Kidney (tissue), 14 donors: ENCODE measurements around the gene MAP3K13. TPM values are rescaled to one million over a fixed set of nuclear protein-coding genes. Genes with fewer than 3 reads are reported as not detected.

ENCODE experiments used
- DNase-seq, 5 donors: peaks; one replicate each; pipeline ENCODE4 v3.0.0-alpha.2; 2013 to 2020
- FAIRE-seq: peaks from 2 replicates; lab custom pipeline; 2012; peaks lifted over from hg19 to GRCh38; lab: Jason Lieb, UNC
- H3K27ac ChIP-seq, 2 donors: one replicate each; pipeline ENCODE4 v1.7.0; 2013; ENCODE audit warnings: low read depth in 2 of 2, low read length in 2 of 2, inconsistent platforms in 1 of 2
- H3K27me3 ChIP-seq: one replicate; pipeline ENCODE4 v1.7.1; 2013; ENCODE audit warnings: low read length, inconsistent platforms; ENCODE audit not compliant: control insufficient read depth, insufficient read depth
- H3K36me3 ChIP-seq, 3 donors: one replicate each; pipeline versions ENCODE4 v1.7.0 to v1.7.1; 2013; ENCODE audit warnings: low read length in 3 of 3, control low read depth in 1 of 3, inconsistent platforms in 1 of 3; ENCODE audit not compliant: insufficient read depth in 3 of 3, control insufficient read depth in 2 of 3
- H3K4me1 ChIP-seq, 3 donors: one replicate each; pipeline versions ENCODE4 v1.7.0 to v1.7.1; 2013; ENCODE audit warnings: low read length in 3 of 3, inconsistent platforms in 1 of 3, low read depth in 1 of 3; ENCODE audit not compliant: control insufficient read depth in 2 of 3, insufficient read depth in 2 of 3
- H3K4me3 ChIP-seq, 3 donors: one replicate each; pipeline versions ENCODE4 v1.7.0 to v1.8.1; 2013; ENCODE audit warnings: low read length in 3 of 3, control low read depth in 1 of 3, inconsistent platforms in 1 of 3
- H3K9ac ChIP-seq, 3 donors: one replicate each; pipeline versions ENCODE4 v1.7.0 to v1.7.1; 2013; ENCODE audit warnings: low read length in 3 of 3, control low read depth in 1 of 3, inconsistent platforms in 1 of 3
- H3K9me3 ChIP-seq, 3 donors: one replicate each; pipeline versions ENCODE4 v1.7.0 to v1.7.1; 2013; ENCODE audit warnings: low read length in 3 of 3, control low read depth in 1 of 3, inconsistent platforms in 1 of 3; ENCODE audit not compliant: control insufficient read depth in 2 of 3, insufficient read depth in 1 of 3
- intact Hi-C: fragments of 100-400 bp; cut with DNase I; formaldehyde crosslinking; loops from one replicate; pipeline ENCODE4 v1.11.1; 2022
- polyA plus RNA-seq: library from polyadenylated mRNA; stranded (reverse); fragments of 350-450 nt; fragmentation: Illumina TruSeq; extraction: RNeasy Lipid Tissue Mini Kit (QIAGEN cat#74804); gene quantifications from one replicate; pipeline ENCODE4 v1.2.3, GENCODE V29; 2014; ENCODE audit warnings: low read depth, low replicate concordance; ENCODE audit not compliant: insufficient read depth
- total RNA-seq: library from RNA; stranded (reverse); fragmentation: NEBNext Ultra II Directional; extraction: Animal tissue kit (Norgen Biotek cat#: 25700); gene quantifications from one replicate; pipeline ENCODE4 v1.2.1, GENCODE V29; 2021
- TF ChIP-seq, protein P1 (sequence below): IDR thresholded peaks from 3 replicates; pipeline ENCODE4 v1.5.1; 2012; ENCODE audit warnings: mild to moderate bottlenecking, moderate library complexity, borderline replicate concordance; ENCODE audit not compliant: insufficient read depth; ENCODE audit errors: extremely low read depth
- donor health status: control.
- donor health status: control.
- donor health status: control.
- donor health status: control.
- donor health status: control.
- donor health status: DM: yes; HTN: yes; CAD: no.
- donor health status: Normal renal cell carcinoma (clear cell type).

MAP3K13 gene
- total and polyA plus RNA-seq, 2 donors from 2014 or later = 33.0 to 44.1 TPM

- no peak overlapping the region for H3K9ac ChIP-seq
- no peaks in the 10 kb centered on the region for H3K36me3 ChIP-seq
- no peak overlapping the region for H3K27ac ChIP-seq
- intact Hi-C loops = no loop called here
- peak in 4 of 5 donors; percentile 12 to 43 (median 14) for DNase-seq
- H3K4me3 ChIP-seq = no peak overlapping the region
- FAIRE-seq = no peak
- no peaks in the 10 kb centered on the region for H3K27me3 ChIP-seq
- H3K4me1 ChIP-seq = peaks cover 0 to 5% (median 0%) of the 10 kb centered on the region in 3 donors
- TF ChIP-seq, protein P1, sequence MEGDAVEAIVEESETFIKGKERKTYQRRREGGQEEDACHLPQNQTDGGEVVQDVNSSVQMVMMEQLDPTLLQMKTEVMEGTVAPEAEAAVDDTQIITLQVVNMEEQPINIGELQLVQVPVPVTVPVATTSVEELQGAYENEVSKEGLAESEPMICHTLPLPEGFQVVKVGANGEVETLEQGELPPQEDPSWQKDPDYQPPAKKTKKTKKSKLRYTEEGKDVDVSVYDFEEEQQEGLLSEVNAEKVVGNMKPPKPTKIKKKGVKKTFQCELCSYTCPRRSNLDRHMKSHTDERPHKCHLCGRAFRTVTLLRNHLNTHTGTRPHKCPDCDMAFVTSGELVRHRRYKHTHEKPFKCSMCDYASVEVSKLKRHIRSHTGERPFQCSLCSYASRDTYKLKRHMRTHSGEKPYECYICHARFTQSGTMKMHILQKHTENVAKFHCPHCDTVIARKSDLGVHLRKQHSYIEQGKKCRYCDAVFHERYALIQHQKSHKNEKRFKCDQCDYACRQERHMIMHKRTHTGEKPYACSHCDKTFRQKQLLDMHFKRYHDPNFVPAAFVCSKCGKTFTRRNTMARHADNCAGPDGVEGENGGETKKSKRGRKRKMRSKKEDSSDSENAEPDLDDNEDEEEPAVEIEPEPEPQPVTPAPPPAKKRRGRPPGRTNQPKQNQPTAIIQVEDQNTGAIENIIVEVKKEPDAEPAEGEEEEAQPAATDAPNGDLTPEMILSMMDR = no peak
- no peaks in the 10 kb centered on the region for H3K9me3 ChIP-seq
These were observed 145.5 kb downstream of the MAP3K13 start for GRCh38 chr3:185508335-185508991.

DNA sequence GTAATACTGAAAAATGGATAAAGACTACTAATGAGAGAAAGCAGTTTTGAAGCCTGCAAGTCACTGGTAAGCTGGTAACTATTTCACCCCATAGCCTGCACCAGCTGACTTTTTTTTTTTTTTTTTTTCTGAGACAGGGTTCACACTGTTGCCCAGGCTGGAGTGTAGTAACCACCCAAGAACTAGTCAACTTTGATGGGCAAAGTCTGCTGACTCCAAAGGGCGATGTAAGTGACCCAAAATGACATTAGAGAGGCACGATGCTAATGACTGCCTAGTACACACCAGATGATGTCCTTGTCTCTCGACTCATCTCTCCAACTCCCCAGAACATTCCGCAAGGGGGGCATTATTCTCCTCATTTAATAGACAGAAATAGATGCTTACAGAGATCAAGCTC, 148.8 kb downstream of the MAP3K13 start:
- Histone ChIP-seq H3K27ac (no peak overlapping the region), H3K36me3 (peaks cover 0 to 3% (median 0%) of the 10 kb centered on the region in 3 donors), H3K4me3 (no peak overlapping the region), H3K27me3 (no peaks in the 10 kb centered on the region), H3K4me1 (no peaks in the 10 kb centered on the region), H3K9me3 (no peaks in the 10 kb centered on the region), H3K9ac (no peak overlapping the region)
- TF ChIP-seq, protein P1 = no peak
- FAIRE-seq = no peak
- intact Hi-C loops = no loop called here
- DNase-seq = peak in 2 of 5 donors; percentile 3 to 18

GRCh38 chr3:185517387-185518130, 154.6 kb downstream of the MAP3K13 start:
- Histone ChIP-seq H3K4me3 (no peak overlapping the region), H3K9ac (no peak overlapping the region), H3K27ac (no peak overlapping the region), H3K27me3 (no peaks in the 10 kb centered on the region), H3K4me1 (no peaks in the 10 kb centered on the region), H3K36me3 (peaks cover 0 to 3% (median 0%) of the 10 kb centered on the region in 3 donors), H3K9me3 (no peaks in the 10 kb centered on the region)
- TF ChIP-seq, protein P1 = no peak
- DNase-seq = no peak
- intact Hi-C loops = no loop called here
- FAIRE-seq = no peak
